ENCODE data around the gene SLX4IP. TPM values are rescaled to one million over a fixed set of nuclear protein-coding genes. Genes with fewer than 3 reads are reported as not detected.

Gene SLX4IP
- total and polyA plus RNA-seq, 2 donors (not counting 3 experiments of a cell fraction or from before 2014, with no cell fraction given), result 1.9 to 4.5 TPM

DNA sequence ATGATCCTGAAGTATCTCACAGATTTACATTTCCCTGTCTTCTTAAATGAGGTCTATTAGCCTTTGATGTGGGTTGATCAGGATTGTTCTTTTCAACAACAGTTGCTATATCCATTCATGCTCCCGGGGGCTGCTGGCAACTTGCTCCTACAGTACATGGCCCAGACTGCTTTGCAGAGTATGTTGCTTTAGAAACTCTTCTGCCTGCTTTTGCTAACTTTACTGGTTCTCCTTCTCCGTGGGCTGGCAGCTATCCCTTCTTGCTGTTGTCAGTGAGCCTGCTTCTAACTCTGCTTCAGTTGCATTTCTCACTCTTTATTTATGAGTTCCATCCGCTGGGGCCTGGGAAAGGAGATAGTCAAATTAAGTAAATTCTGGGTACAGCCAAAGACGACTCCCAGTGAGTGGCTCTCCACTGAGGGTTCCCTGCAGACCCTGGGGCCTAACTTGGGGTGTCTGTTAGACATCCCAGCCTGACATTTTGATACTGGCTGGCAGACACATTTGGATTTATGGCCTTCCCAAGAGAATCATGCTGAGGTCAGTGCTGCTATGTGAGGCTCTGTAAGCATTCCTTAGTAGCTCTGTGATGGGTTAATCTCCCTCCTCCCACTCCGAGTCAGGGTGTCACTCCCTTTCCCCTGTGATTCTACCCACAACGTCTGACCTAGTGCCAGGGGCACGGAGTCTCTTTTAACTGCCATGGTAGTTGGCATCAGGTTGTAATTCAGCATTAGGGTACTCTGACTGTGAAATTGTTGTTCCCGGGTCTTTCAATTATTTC lies 73.6 kb downstream of the SLX4IP start:
- no TSS peak for BruUV-seq (replicated peaks)
- H3K9me1 ChIP-seq (replicated peaks; ENCODE audit: control insufficient read depth, extremely low read depth, insufficient read depth, low read length), result no peaks in the 10 kb centered on the region
- no peak overlapping the region for H3K9ac ChIP-seq (replicated peaks; ENCODE audit: extremely low read depth, insufficient read depth, low read length)
- DNase-seq (ENCODE audit: low read depth, low spot score) (no peak), FAIRE-seq (no peak)
- no peaks in the 10 kb centered on the region for H3K9me3 ChIP-seq (replicated peaks; ENCODE audit: control insufficient read depth, insufficient read depth, low read length)
- H4K20me1 ChIP-seq (replicated peaks; ENCODE audit: control insufficient read depth, extremely low read depth, insufficient read depth, low read length), result no peaks in the 10 kb centered on the region
- POLR2A ChIA-PET, result no interaction called here
- no peak overlapping the region for H2AFZ ChIP-seq (ENCODE audit: low read depth, low read length)
- peaks cover 15% of the 10 kb centered on the region for H3K4me1 ChIP-seq (ENCODE audit: control insufficient read depth, extremely low read depth, insufficient read depth, low read length)
- TF ChIP-seq POLR2AphosphoS5 (IDR thresholded peaks at IDR 0.05; ENCODE audit: insufficient read depth, low read depth, low read length) (no peak), EZH2 (IDR thresholded peaks at IDR 0.05; ENCODE audit: borderline replicate concordance, low read depth, low read length, severe bottlenecking) (no peak), FOS (IDR thresholded peaks at IDR 0.05; ENCODE audit: borderline replicate concordance, insufficient read depth, low read length) (no peak), JUN (IDR thresholded peaks at IDR 0.05; ENCODE audit: borderline replicate concordance, insufficient read depth, insufficient read length, low read depth) (no peak), POLR2A (IDR thresholded peaks at IDR 0.05; ENCODE audit: low read depth, low read length) (no peak), GATA2 (IDR thresholded peaks at IDR 0.05; ENCODE audit: insufficient read depth, insufficient read length, low read depth, low read length) (no peak), MYC (IDR thresholded peaks at IDR 0.05; ENCODE audit: low read depth, low read length) (no peak)
- TF ChIP-seq, protein P1, sequence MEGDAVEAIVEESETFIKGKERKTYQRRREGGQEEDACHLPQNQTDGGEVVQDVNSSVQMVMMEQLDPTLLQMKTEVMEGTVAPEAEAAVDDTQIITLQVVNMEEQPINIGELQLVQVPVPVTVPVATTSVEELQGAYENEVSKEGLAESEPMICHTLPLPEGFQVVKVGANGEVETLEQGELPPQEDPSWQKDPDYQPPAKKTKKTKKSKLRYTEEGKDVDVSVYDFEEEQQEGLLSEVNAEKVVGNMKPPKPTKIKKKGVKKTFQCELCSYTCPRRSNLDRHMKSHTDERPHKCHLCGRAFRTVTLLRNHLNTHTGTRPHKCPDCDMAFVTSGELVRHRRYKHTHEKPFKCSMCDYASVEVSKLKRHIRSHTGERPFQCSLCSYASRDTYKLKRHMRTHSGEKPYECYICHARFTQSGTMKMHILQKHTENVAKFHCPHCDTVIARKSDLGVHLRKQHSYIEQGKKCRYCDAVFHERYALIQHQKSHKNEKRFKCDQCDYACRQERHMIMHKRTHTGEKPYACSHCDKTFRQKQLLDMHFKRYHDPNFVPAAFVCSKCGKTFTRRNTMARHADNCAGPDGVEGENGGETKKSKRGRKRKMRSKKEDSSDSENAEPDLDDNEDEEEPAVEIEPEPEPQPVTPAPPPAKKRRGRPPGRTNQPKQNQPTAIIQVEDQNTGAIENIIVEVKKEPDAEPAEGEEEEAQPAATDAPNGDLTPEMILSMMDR (IDR thresholded peaks at IDR 0.05; ENCODE audit: extremely low read depth in 1 of 2, insufficient read depth in 1 of 2, low read depth in 1 of 2, low read length in 2 of 2), result no peak
- TF ChIP-seq, protein P2, sequence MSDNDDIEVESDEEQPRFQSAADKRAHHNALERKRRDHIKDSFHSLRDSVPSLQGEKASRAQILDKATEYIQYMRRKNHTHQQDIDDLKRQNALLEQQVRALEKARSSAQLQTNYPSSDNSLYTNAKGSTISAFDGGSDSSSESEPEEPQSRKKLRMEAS (IDR thresholded peaks at IDR 0.05; ENCODE audit: insufficient read depth, insufficient read length), result no peak
- H3K36me3 ChIP-seq (ENCODE audit: control insufficient read depth in 2 of 2, extremely low read depth in 1 of 2, insufficient read depth in 2 of 2, low read length in 2 of 2), result no peaks in the 10 kb centered on the region
- CTCF ChIA-PET, result no interaction called here
- intact Hi-C loops (cut with micrococcal nuclease), result no loop called here
- H3K27ac ChIP-seq (ENCODE audit: insufficient read depth, low read depth, low read length), result no peak overlapping the region
- H3K4me3 ChIP-seq (replicated peaks in 1 of 3; ENCODE audit: insufficient read depth in 1 of 3, low read depth in 1 of 3, low read length in 3 of 3), result no peak overlapping the region
- H3K79me2 ChIP-seq (ENCODE audit: control insufficient read depth, insufficient read depth, low read length), result no peaks in the 10 kb centered on the region
- no peak overlapping the region for H3K4me2 ChIP-seq (ENCODE audit: insufficient read depth, low read length)
- dilution Hi-C loops (cut with MboI; ENCODE audit: extremely low pct_ligation_motif_present, low sequenced_read_pairs), result no loop called here
- no peaks in the 10 kb centered on the region for H3K27me3 ChIP-seq (ENCODE audit: control insufficient read depth in 2 of 2, insufficient read depth in 2 of 2, low read length in 2 of 2)
